GM18508 (cell line): Measurements from ENCODE around the gene PLXNA4.

Experiments
- ATAC-seq: cut with Tn5 transposase; IDR thresholded peaks from one replicate; pipeline ENCODE4 v1.9.1; 2021; ENCODE audit warnings: moderate number of reproducible peaks; ENCODE audit not compliant: insufficient read depth, unreplicated experiment

Gene PLXNA4

DNA sequence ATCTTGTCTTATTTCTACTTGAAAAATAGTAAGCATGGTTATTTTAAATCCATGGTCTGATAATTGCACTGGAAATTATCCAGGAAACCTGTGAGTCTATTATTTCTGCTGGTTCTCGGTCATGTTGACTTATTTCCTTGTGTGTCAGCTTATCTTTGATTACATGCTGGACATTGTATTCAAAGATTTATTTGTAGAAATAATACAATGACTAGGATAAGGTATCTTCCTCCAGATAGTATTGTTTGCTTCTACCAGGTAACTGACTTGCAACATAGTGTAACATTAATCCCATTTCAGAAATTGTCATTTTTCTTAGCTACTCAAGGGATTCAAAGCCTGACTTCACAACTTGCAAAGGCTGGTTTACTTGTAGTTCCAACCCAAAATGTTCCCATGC, 33.4 kb downstream of the PLXNA4 start:
- ATAC-seq, result no peak

DNA sequence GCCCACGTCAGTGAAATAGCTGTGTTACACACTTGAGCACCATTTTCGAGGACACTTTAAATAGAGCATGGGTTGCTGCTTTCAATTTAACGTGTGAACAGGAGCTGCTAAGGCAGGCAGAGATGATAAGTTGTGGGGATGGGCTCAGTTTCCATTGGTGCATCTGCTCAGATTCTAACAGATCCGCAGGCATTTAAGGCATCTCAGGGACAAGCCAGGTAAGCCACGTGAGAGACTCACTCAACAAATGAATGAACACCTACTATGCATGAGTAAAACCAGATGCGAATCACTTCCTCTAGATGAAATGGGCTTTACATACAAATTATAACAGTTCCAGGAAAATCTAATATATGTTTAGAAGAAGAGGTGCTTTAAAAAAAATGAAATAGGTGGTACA, 34.6 kb downstream of the PLXNA4 start:
- no peak for ATAC-seq

DNA sequence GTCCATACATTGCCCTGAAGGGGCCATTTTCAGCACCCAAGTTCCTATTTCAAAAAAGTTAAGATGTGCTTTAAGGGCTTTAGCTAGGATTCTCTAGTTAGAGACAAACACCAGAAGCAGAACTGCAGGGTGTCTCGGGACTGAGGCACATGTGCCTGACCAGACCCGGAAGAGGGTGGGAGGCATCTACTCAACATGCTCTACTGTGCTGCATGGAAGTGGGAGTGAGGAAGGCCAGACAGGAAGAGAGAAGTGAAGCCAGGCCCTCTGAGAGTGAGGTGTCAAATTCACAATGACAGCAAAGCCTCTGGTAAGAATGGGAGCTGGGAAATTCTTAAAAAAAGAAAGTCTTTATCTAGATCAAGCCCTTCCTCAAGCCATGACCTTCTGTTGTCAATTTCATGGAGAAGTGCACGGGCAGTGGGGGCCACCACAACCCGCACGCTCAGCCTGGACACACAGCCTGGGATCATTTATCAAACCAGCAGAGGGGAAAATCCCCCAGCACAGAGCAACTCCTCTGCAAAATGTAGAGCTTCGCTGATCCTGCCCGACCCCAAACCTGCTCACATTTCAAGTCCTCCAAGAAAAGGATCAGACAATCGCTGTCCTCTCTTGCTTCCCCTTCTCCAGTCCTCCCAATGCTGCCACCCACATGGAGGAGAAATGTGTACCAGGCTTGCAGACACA, 38.7 kb downstream of the PLXNA4 start:
- ATAC-seq, result no peak

DNA sequence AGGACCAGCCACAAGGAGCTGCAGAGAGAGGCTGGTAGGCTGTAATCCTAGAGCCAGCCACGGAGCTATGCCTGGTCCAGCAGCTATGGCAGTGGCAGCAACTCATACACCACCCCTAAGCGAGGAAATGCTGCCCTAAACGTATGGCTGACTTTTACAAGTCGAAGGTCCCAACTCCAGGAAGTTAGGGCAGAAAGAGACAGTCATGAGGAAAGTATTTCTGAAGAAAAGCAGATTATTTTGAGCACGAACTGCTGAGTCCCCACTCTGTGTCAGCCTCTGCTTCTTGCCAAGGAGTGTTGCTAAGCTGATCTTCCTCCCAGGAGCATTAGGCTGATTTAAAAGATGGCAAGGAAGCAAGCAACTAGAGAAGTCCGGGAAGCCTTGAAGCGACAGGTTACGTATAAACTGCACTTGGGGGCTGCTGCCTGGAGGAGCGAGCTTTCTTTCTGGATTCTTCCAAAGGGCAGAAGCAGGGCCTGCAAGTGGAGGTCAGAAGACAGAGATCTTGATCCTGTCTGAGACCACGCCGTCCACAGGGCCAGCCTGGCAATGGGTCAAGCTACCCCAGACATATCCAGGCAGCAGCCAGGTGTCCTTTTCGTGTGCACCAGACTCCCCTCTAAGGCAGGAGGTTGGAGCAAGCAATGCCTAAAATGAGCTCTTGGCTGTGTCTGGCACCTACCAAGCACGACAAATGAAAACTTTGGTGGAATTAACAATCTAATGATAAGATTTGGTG, 39.4 kb downstream of the PLXNA4 start:
- no peak for ATAC-seq

DNA sequence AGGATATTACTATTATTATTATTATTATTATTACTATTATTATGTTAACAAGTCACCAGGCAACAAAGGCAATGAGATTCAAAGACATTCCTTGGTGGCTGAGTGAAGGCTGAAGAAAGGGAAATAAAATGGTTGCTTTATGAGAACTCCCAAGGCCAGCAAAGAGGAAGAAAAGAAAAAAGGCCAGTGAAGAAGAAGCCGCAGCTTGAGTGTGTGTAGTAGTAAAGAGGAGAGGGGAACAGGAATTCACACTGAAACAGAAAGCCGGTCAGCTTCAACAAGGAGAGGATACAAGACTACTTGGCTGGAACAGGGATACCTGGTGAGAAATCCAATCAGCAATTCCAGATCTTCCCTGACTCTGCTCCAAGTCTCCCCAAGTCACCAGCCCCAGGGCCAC, 42.4 kb downstream of the PLXNA4 start:
- ATAC-seq, result no peak

DNA sequence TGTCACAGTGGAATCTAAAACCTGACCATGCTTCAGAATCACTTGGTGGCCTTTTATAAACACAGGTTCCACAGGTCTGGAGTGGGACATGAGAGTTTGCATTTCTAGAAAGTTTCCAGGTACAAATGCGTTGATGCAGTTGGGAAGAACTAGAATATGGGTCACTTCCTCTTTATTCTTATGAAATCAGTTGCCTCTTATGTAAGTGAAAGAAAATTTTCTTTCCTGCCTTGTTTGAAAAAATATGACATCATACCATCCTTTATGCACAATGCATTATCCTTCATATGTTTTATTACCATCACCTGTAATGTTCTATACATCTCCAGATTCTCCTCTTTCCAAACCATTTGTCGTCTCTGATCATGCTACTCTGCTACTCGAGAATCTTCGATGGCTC, 44.0 kb downstream of the PLXNA4 start:
- ATAC-seq, result no peak

DNA sequence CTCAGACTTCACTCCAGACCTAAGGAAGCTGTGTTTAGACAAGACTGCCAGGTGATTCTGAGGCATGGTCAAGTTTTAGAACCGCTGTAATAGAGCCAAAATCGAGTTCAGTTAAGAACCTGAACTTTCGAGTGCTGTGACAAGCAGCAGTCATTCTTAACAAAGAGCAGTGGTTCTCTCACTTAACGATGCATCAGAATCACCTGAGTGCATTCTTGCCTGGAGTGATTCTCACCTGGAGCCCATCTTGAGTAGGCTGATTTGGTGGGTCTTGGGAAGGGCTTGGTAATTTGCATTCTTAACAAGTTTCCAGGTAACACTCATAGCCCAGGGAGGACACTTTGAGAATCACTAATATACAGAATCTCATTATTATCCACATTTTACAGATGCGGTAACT, 44.7 kb downstream of the PLXNA4 start:
- ATAC-seq, result no peak

DNA sequence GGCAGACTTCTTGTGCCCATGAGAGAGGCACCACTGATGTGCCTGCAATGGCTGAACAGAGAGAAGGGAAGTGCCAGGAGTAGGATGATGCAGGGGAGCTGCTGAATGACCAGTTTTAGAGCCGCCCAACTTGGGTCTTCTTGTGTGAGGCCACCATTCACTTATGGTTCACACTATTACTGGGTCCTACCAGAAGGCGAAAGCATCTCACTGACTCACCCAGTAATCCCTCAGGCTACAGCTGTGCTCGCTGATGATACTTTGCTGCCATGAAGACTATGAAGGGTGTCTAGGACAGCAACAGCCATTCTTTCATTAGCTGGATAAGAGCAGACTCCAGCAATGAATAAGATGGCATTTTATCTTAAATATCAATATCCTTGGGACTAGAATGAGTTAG, 47.6 kb downstream of the PLXNA4 start:
- no peak for ATAC-seq

DNA sequence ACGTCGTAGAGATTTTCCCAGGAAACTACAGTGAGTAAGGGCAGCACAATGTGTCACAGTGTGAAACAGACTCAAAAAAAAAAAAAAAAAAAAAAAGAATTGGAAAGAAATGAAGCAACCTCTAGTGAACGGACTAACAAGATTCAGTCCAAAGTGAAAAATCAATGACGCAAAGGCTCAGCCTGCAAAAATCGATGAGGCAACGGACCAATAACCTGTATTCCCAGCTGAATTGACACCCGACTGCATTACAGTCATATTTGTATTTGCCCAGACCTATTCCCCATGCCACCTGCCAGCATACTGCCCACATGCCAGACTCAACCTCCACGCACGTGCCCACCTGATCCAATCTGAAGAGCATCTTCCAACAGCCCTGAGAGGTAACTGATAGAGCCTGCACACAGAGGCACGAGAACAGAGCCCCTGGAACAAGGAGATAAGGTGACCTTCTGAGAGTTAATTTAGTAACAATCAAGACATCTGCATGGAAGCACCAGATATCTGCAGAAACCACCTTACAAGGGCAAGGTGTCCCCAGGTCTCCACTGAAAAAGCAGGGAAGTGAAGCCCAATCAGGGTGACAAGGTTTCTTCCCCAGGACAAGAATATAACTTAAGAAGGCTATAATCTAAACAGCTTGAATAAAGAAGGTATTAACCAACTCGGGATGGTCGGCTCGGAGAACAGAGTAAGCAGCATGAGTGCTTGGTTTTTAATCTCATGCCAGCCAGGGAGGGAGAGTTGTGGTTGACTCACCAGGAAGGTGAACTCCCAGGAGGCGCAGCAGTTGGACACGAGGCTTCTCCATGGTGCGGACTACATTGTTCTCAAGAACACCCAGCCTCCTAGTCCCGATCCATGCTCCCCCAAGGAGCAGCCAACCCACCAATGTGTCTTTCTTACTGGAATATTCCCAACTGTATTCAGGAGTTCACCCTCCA, 48.5 kb downstream of the PLXNA4 start:
- ATAC-seq, result no peak

DNA sequence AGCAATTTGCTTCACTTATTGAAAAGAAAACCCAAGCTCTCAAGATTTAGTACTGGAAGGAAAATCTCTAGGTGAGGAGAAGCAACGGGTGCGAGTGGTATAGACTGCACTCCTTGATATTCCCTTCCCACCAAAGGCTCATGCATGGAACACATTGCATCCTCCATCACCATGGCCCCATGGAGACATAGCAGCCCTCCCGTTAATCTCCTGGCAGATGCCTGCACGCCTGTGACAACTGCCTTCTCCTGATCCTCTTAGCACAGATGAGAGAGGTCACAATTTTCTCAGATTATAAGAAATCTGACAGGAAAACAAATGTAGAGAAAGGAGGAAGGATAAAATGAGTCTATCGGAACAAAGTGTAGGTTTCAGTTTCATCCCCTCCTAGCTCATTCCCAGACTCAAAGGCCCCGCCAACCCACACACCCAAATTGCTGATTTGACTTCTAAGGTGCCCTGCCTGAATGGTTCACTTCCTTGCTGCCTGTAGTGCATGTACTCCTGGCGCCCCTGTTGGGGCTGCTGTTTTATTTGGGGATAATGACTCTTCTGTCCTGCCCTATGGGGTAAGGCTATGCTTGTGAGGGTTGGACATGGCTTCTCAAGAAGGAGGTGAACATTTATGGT, 50.0 kb downstream of the PLXNA4 start:
- ATAC-seq, result no peak

DNA sequence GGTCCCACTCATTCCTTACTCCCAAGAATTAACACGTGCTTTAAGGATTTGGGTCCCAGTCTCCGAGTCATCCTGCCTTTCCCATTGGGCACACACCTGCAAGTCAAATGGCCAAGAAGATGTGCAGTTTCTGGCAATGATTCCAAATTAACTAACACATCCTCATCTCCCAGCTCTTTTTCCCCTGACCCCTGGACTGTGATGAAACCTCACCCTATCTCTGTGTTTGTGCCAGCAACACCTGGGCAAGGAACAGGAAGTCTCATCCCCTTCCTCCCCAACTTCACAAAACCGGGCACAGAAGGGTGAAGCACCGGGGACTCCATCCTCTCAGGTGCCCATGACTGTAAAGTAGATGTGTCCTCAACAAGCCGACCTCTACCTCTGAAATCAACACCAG, 54.8 kb downstream of the PLXNA4 start:
- no peak for ATAC-seq

DNA sequence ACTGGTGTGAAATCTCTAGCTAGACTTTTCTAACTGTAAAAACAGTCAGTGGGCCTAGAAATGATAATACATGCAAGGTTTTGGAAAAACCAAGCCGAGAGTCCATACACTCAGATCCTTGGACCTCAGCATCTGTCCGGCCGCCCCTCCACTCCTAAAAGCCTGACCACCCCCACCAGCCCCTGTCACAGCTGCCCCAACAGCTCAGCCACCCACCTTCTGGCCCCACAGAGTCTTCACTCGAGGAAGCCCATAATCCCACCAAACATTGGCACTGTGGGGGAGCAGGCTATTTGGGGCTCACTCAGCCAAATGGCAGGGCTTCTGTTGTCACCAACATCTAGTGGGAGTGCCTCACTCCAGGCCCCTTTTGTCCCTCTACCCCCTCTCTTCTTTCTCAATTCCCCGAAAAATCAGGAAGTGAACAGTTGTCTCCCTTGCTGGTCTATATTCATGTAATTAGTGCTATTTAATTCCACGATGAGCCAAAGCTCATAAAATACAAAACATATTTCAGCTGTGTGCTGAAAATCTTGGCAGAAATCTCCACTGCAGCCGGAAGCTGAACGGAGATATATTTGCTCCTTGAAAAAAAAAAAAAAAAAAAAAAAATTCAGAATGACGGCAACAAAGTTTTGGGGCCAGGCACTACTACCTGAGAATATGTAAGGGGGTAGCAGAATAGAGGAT, 55.5 kb downstream of the PLXNA4 start:
- ATAC-seq, result no peak

DNA sequence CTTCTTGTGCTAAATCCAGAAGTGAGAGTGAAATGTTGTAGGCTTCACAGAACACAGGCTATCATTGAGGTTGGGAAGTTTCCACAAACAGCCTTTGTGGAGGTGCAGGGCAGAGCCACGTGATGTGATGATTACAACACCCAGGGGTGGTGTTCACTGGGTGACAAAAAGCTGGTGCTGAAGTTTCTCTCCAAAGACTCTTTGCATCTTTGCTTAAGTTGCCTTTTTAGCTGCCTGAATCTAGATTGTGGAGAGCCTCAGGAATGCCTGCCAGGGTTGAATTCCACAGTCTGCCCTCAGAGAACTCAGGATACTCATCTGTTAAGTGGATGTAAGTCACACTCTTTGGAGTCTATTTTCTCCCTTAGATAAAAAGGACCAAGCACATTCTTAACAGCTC, 56.3 kb downstream of the PLXNA4 start:
- no peak for ATAC-seq

DNA sequence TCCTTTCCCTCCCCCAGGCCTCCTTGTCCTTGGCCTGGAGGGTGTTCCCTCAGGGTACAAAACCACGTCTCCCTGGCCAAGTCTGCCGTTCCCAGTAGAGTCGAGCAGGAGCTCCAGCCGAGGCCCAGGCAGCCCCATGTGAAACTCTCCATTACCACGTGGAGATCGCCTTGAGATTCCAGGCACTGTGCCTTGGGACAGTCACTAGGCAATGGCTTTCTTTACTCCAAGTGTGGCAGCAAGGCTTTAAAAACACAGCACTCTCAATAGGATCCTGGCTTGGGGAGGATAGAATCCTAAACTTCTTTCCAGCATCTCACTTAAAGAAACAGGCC, 57.5 kb downstream of the PLXNA4 start:
- ATAC-seq, result no peak

DNA sequence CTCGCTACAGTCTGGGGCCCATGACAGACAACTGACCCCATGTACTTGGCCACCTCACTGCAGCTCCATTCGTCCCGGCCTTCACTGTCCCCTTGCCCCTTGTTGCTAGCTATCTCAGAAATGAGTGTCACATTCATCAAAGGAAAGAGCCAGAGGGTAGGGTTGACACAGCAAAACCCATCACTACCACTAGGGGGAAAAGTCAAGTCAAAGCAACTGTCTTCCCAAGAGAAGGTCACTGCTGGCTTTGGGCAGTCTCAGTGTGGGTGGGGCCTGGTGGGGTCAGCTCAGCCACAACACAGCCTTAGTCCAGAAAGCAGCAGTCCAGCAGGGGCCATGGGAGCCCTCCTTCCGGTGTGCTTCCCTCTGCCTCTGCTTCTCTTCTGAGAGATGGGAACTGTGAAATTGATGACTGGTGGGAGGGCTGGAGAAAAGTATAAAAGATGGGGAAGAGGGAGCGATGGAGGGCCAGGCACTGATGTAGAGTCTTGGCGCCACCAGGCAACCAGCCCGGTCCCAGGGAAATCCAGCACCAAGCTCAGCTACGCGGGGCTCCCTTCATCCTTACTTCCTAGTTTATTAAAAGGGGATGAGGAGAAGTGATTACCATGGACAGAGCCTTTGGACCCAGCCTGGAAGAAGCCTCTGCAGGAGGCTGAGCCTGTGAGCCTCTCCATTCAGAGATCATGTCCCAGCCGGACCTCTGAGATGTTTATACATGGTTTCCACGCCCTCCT, 58.0 kb downstream of the PLXNA4 start:
- no peak for ATAC-seq

DNA sequence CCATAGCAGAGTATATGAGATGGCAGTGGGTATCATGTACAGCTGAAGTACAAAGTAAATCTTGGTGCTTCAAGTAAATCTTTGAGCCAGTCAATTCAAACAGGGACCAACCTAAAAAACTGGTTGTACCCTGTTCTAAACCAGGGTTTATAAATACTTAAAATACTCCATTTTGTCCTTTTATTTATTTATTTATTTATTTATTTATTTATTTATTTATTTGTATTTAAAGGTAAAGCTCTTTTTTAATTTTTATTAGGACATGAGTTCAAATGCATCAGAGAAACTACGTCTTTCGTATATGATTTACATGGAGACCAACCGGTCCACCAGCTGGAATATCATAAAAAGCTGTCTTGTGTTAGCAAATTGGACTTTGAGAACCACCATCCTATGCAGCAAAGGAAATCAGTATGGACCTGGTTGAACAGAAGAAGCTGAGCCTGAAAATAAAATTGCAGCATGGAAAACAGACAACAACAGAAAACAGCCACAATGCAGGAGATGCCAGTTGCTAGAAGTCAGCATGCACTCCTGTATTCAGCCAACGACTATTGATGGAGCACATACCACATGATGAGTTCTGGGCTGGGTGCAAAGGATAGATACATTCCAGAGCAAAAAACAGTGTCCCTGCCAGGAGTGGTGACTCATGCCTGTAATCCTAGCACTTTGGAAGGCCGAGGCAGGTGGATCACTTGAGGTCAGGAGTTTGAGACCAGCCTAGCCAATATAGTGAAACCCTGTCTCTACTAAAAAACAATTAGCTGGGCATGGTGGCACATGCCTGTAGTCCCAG, 60.0 kb downstream of the PLXNA4 start:
- no peak for ATAC-seq

DNA sequence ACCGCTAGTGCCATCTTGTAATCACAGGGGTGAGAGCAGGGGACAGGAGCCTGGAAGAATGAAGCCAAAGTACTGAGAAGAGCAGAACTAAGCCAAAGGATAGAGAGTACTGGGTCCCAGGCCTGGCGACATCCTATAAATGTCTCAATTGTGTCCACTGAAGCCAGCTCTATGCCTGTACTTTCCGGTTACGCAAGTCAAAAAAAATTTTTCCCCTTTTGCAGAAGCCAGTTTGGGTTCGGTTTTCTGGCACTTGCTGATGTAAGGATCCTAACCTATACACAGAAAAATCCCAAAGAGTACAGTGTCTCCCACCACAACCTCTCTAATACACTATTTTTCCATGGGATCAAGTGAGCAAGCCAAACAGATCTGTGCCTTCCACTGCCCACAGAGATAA, 61.1 kb downstream of the PLXNA4 start:
- ATAC-seq, result no peak

DNA sequence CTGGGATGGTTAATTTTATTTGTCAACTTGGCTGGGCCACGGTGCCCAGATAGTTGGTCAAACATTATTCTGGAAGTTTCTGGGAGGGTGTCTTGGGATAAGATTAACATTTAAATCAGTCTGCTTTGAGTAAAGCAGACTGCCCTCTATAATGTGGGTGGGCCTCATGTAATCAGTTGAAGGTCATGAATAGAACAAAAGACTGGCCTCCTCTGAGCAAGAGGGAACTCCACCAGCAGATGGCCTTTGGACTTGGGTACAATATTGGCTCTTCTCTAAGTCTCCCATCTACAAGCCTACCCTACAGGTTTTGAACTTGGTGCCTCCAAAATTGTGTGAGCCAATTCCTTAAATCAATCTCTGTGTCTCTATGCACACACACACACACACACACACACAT, 61.8 kb downstream of the PLXNA4 start:
- no peak for ATAC-seq

DNA sequence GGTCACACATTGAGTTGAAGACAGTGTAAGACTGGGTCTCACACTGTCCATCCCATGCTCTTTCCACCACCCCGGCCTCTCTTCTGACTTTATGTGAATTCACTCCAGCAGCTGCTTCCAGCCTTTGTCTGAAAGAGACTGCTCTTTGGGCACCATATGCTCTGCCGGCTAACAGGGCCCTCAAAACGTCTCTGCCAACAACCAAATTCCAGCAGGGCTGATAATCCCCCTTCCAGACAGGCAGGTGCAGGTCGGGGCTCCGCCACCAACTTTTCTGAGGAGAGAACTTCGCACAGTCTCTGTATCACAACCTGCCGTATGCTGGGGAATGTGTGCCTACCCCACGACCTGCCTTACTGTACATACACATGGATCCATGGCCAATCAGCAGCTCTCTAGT, 64.3 kb downstream of the PLXNA4 start:
- ATAC-seq, result no peak
